Coronary artery (tissue), 2 donors: Measurements from ENCODE around the gene MAGEF1.
A peak's percentile ranks its signal among the peaks of the same experiment; 100 is the strongest.

Experiments used
- DNase-seq: peaks from one replicate; pipeline ENCODE4 v3.0.0-alpha.2; 2017; ENCODE audit warnings: low spot score
- H3K27ac ChIP-seq, 2 donors: fragments of 200-600 bp; sonication (generic); one replicate each; pipeline ENCODE4 v1.5.1; 2016 to 2019
- H3K4me3 ChIP-seq: fragments of 200-600 bp; sonication (generic); 2 replicates; pipeline ENCODE4 v1.5.1; 2016; ENCODE audit warnings: mild to moderate bottlenecking, moderate library complexity
- CTCF ChIP-seq: fragments of 200-600 bp; sonication (generic); IDR thresholded peaks from one replicate; pipeline ENCODE4 v1.5.1; 2019; ENCODE audit warnings: antibody characterized with exemption

MAGEF1 gene

GRCh38 chr3:184693011-184693975, 18.6 kb downstream of the MAGEF1 start:
- H3K27ac ChIP-seq: no peak overlapping the region
- no peak for DNase-seq
- TF ChIP-seq CTCF: no peak
- no peak overlapping the region for H3K4me3 ChIP-seq

- TF ChIP-seq CTCF: no peak
- Histone ChIP-seq H3K27ac (peak overlapping the region in 1 of 2 donors; percentile 42), H3K4me3 (peak overlapping the region; percentile 56)
- no peak for DNase-seq
Observed at GRCh38 chr3:184691397-184692231, 20.2 kb downstream of the MAGEF1 start.

GRCh38 chr3:184690192-184690883, 21.5 kb downstream of the MAGEF1 start:
- Histone ChIP-seq H3K4me3 (no peak overlapping the region), H3K27ac (no peak overlapping the region)
- no peak for DNase-seq
- TF ChIP-seq CTCF: no peak

GRCh38 chr3:184688882-184689271, 23.0 kb downstream of the MAGEF1 start:
- no peak for DNase-seq
- Histone ChIP-seq H3K4me3 (no peak overlapping the region), H3K27ac (no peak overlapping the region)
- no peak for TF ChIP-seq CTCF

- TF ChIP-seq CTCF: no peak
- DNase-seq: no peak
- peak overlapping the region in 1 of 2 donors; percentile 65 for H3K27ac ChIP-seq
- no peak overlapping the region for H3K4me3 ChIP-seq
Observed at GRCh38 chr3:184688251-184688881, 23.5 kb downstream of the MAGEF1 start.

GRCh38 chr3:184687363-184688015, 24.4 kb downstream of the MAGEF1 start:
- DNase-seq: no peak
- Histone ChIP-seq H3K27ac (peak overlapping the region in 1 of 2 donors; percentile 65), H3K4me3 (no peak overlapping the region)
- TF ChIP-seq CTCF: no peak
